GM12878 (cell line): Measurements from ENCODE around the gene YWHAQ.

Experiments used
- BRCA1 ChIP-seq: IDR thresholded peaks from 2 replicates; pipeline ENCODE4 v1.6.1; 2011; ENCODE audit warnings: low read depth, low read length, improper control_type of control experiment
- HDGF ChIP-seq: fragments of 450-650 bp; IDR thresholded peaks from 2 replicates; pipeline ENCODE4 v1.6.1; 2016; ENCODE audit warnings: antibody characterized with exemption
- NFIC ChIP-seq: IDR thresholded peaks from 2 replicates; pipeline ENCODE4 v1.6.1; 2012; ENCODE audit warnings: low read depth, mild to moderate bottlenecking, inconsistent platforms, low read length, moderate library complexity
- RELA ChIP-seq: fragments of 450-650 bp; IDR thresholded peaks from 2 replicates; pipeline ENCODE4 v1.8.0; 2014; ENCODE audit warnings: borderline replicate concordance; ENCODE audit not compliant: partially characterized antibody
- STAT1 ChIP-seq: fragments of 450-650 bp; conservative IDR thresholded peaks from 2 replicates; pipeline ENCODE4 v1.6.1; 2014; ENCODE audit warnings: antibody characterized with exemption, mild to moderate bottlenecking
- ZNF24 ChIP-seq: fragments of 450-650 bp; IDR thresholded peaks from 2 replicates; pipeline ENCODE4 v1.6.1; 2017; ENCODE audit warnings: antibody characterized with exemption, mild to moderate bottlenecking
- ZSCAN29 ChIP-seq: fragments of 450-650 bp; IDR thresholded peaks from 2 replicates; pipeline ENCODE4 v1.6.1; 2017; ENCODE audit warnings: mild to moderate bottlenecking, moderate library complexity
- ZZZ3 ChIP-seq: IDR thresholded peaks from 2 replicates; pipeline ENCODE4 v1.6.1; 2011; ENCODE audit warnings: low read depth; ENCODE audit not compliant: control insufficient read depth, insufficient read length
- TF ChIP-seq, protein P1 (sequence below), 3 experiments: IDR thresholded peaks in 2 of 3; conservative IDR thresholded peaks in 1 of 3; 2 replicates each; pipeline ENCODE4 v1.5.1; 2011; ENCODE audit warnings: low read depth in 3 of 3, low read length in 3 of 3, mild to moderate bottlenecking in 3 of 3, control low read depth in 2 of 3, moderate library complexity in 2 of 3, inconsistent platforms in 1 of 3, mixed read lengths in 1 of 3; ENCODE audit not compliant: control insufficient read depth in 2 of 3, insufficient read depth in 1 of 3; ENCODE audit errors: extremely low read depth in 1 of 3

DNA sequence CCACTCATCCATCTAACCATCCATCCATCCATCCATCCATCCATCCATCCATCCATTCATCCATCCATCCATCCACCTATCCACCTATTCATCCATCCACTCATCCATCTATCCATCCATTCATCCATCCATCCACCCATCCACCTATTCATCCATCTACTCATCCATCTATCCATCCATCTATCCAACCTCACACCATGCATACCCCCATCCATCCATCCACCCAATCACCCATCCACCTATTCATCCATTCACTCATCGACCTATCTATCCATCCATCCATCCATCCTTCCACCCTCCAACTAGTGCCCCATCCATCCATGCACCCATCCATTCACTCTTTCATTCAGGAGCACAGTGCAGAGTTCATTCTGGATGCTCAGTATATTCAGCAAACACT, 21.5 kb upstream of the YWHAQ start:
- TF ChIP-seq STAT1 (no peak), ZSCAN29 (no peak), RELA (no peak), HDGF (no peak), ZNF24 (no peak), BRCA1 (no peak), ZZZ3 (no peak), NFIC (no peak)
- TF ChIP-seq, protein P1, sequence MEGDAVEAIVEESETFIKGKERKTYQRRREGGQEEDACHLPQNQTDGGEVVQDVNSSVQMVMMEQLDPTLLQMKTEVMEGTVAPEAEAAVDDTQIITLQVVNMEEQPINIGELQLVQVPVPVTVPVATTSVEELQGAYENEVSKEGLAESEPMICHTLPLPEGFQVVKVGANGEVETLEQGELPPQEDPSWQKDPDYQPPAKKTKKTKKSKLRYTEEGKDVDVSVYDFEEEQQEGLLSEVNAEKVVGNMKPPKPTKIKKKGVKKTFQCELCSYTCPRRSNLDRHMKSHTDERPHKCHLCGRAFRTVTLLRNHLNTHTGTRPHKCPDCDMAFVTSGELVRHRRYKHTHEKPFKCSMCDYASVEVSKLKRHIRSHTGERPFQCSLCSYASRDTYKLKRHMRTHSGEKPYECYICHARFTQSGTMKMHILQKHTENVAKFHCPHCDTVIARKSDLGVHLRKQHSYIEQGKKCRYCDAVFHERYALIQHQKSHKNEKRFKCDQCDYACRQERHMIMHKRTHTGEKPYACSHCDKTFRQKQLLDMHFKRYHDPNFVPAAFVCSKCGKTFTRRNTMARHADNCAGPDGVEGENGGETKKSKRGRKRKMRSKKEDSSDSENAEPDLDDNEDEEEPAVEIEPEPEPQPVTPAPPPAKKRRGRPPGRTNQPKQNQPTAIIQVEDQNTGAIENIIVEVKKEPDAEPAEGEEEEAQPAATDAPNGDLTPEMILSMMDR (IDR thresholded peaks at IDR 0.05 in 2 of 3, conservative IDR thresholded peaks at IDR 0.05 in 1 of 3; ENCODE audit: control insufficient read depth in 2 of 3, extremely low read depth in 1 of 3, insufficient read depth in 1 of 3, low read depth in 3 of 3, low read length in 3 of 3) = no peak
